Ishikawa (cell line): ENCODE measurements around the gene ZNF469.

Experiments
- CEBPB ChIP-seq: IDR thresholded peaks from 2 replicates; pipeline ENCODE4 v1.6.1; 2012
- CREB1 ChIP-seq: IDR thresholded peaks from 2 replicates; pipeline ENCODE4 v1.6.1; 2012; ENCODE audit warnings: low read depth
- EGR1 ChIP-seq: IDR thresholded peaks from 2 replicates; pipeline ENCODE4 v1.6.1; 2012
- EP300 ChIP-seq: IDR thresholded peaks from 2 replicates; pipeline ENCODE4 v1.6.1; 2012; ENCODE audit warnings: borderline replicate concordance
- FOXM1 ChIP-seq: IDR thresholded peaks from 2 replicates; pipeline ENCODE4 v1.6.1; 2012; ENCODE audit warnings: low read depth, borderline replicate concordance
- NFIC ChIP-seq: IDR thresholded peaks from 2 replicates; pipeline ENCODE4 v1.6.1; 2012
- RAD21 ChIP-seq: IDR thresholded peaks from 2 replicates; pipeline ENCODE4 v1.6.1; 2012; ENCODE audit warnings: low read depth
- TAF1 ChIP-seq: IDR thresholded peaks from 2 replicates; pipeline ENCODE4 v1.6.1; 2012; ENCODE audit warnings: low read depth, mild to moderate bottlenecking
- TCF12 ChIP-seq: IDR thresholded peaks from 2 replicates; pipeline ENCODE4 v1.6.1; 2012; ENCODE audit warnings: low read depth
- TEAD4 ChIP-seq: IDR thresholded peaks from 2 replicates; pipeline ENCODE4 v1.6.1; 2012
- YY1 ChIP-seq: IDR thresholded peaks from 2 replicates; pipeline ENCODE4 v1.6.1; 2012; ENCODE audit warnings: low read depth
- ZBTB7A ChIP-seq: IDR thresholded peaks from 2 replicates; pipeline ENCODE4 v1.6.1; 2012; ENCODE audit warnings: low read depth
- TF ChIP-seq, protein P1 (sequence below): IDR thresholded peaks from 2 replicates; pipeline ENCODE4 v1.6.1; 2012
- TF ChIP-seq, protein P2 (sequence below): IDR thresholded peaks from 2 replicates; pipeline ENCODE4 v1.6.1; 2012
- TF ChIP-seq, protein P3 (sequence below): IDR thresholded peaks from 2 replicates; pipeline ENCODE4 v1.6.1; 2012; ENCODE audit warnings: low read depth, mild to moderate bottlenecking

Gene ZNF469

DNA sequence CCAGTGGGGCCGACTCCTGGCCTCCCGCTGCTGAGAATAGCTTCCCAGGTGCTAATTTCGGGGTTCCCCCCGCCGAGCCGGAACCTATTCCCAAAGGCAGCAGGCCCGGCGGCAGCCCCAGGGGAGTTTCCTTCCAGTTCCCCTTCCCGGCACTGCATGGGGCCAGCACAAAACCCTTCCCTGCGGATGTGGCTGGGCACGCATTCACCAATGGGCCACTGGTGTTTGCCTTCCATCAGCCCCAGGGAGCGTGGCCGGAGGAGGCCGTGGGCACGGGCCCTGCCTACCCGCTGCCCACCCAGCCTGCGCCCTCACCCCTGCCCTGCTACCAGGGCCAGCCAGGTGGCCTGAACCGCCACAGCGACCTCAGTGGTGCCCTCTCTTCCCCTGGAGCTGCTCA is 45.4 kb downstream of the ZNF469 start:
- TF ChIP-seq FOXM1, result no peak
- no peak for TF ChIP-seq RAD21
- no peak for TF ChIP-seq YY1
- no peak for TF ChIP-seq ZBTB7A
- TF ChIP-seq EP300, result no peak
- no peak for TF ChIP-seq EGR1
- TF ChIP-seq, protein P1, sequence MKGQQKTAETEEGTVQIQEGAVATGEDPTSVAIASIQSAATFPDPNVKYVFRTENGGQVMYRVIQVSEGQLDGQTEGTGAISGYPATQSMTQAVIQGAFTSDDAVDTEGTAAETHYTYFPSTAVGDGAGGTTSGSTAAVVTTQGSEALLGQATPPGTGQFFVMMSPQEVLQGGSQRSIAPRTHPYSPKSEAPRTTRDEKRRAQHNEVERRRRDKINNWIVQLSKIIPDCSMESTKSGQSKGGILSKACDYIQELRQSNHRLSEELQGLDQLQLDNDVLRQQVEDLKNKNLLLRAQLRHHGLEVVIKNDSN, result no peak
- no peak for TF ChIP-seq NFIC
- TF ChIP-seq TAF1, result no peak
- TF ChIP-seq CREB1, result no peak
- no peak for TF ChIP-seq TCF12
- TF ChIP-seq, protein P2, sequence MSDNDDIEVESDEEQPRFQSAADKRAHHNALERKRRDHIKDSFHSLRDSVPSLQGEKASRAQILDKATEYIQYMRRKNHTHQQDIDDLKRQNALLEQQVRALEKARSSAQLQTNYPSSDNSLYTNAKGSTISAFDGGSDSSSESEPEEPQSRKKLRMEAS, result no peak
- TF ChIP-seq TEAD4, result no peak
- no peak for TF ChIP-seq CEBPB
- TF ChIP-seq, protein P3, sequence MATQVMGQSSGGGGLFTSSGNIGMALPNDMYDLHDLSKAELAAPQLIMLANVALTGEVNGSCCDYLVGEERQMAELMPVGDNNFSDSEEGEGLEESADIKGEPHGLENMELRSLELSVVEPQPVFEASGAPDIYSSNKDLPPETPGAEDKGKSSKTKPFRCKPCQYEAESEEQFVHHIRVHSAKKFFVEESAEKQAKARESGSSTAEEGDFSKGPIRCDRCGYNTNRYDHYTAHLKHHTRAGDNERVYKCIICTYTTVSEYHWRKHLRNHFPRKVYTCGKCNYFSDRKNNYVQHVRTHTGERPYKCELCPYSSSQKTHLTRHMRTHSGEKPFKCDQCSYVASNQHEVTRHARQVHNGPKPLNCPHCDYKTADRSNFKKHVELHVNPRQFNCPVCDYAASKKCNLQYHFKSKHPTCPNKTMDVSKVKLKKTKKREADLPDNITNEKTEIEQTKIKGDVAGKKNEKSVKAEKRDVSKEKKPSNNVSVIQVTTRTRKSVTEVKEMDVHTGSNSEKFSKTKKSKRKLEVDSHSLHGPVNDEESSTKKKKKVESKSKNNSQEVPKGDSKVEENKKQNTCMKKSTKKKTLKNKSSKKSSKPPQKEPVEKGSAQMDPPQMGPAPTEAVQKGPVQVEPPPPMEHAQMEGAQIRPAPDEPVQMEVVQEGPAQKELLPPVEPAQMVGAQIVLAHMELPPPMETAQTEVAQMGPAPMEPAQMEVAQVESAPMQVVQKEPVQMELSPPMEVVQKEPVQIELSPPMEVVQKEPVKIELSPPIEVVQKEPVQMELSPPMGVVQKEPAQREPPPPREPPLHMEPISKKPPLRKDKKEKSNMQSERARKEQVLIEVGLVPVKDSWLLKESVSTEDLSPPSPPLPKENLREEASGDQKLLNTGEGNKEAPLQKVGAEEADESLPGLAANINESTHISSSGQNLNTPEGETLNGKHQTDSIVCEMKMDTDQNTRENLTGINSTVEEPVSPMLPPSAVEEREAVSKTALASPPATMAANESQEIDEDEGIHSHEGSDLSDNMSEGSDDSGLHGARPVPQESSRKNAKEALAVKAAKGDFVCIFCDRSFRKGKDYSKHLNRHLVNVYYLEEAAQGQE, result no peak

DNA sequence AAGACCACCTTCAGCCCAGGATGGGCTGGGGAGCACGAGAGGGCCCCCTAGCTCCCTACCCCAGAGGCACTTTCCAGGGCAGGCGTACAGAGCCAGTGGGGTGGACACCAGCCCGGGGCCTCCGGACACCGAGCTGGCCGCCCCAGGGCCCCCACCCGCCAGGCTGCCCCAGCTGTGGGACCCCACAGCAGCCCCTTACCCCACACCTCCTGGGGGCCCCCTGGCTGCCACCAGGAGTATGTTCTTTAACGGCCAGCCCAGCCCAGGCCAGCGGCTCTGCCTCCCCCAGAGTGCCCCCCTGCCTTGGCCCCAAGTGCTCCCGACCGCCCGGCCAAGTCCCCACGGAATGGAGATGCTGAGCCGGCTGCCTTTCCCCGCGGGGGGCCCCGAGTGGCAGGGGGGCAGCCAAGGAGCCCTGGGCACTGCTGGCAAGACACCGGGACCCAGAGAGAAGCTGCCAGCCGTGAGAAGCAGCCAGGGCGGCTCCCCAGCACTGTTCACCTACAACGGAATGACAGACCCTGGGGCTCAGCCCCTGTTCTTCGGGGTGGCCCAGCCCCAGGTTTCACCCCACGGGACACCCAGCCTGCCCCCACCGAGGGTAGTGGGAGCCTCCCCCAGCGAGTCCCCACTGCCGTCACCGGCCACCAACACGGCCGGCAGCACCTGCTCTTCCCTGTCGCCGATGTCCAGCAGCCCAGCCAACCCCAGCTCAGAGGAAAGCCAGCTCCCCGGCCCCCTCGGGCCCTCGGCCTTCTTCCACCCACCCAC is 46.0 kb downstream of the ZNF469 start:
- TF ChIP-seq EP300 (no peak), ZBTB7A (no peak)

DNA sequence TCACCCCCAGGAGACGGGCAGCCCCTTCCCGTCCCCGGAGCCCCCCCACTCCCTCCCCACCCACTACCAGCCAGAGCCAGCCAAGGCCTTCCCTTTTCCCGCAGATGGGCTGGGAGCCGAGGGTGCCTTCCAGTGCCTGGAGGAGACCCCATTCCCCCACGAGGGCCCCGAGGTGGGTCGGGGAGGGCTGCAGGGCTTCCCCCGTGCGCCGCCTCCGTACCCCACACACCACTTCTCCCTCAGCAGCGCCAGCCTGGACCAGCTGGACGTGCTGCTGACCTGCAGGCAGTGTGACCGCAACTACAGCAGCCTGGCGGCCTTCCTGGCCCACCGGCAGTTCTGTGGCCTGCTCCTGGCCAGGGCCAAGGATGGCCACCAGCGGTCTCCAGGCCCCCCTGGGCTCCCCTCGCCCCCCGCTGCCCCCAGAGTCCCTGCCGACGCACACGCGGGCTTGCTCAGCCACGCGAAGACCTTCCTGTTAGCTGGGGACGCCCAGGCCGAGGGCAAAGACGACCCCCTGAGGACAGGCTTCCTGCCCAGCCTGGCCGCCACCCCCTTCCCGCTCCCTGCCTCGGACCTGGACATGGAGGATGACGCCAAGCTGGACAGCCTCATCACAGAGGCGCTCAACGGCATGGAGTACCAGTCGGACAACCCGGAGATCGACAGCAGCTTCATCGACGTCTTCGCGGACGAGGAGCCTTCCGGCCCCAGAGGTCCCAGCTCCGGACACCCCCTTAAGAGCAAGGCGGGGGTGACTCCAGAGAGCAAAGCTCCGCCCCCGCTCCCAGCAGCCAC is 46.8 kb downstream of the ZNF469 start:
- TF ChIP-seq, protein P3, result no peak
- TF ChIP-seq ZBTB7A (no peak), EP300 (no peak), EGR1 (no peak), TCF12 (no peak), CREB1 (no peak), CEBPB (no peak), NFIC (no peak)
- TF ChIP-seq, protein P2, result no peak

DNA sequence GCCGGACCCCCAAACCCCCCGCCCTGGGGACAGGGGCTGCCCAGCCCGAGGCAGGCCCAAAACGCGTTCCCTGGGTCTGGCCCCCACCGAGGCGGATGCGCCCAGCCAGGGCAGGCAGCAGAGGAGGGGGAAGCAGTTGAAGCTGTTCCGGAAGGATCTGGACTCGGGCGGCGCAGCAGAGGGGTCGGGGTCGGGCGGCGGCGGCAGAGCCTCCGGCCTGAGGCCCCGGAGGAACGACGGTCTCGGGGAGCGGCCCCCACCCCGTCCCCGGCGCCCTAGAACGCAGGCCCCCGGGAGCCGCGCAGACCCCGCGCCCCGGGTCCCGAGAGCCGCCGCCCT is 47.4 kb downstream of the ZNF469 start:
- TF ChIP-seq, protein P3, result no peak
- TF ChIP-seq TCF12, result no peak
- TF ChIP-seq, protein P2, result no peak
- TF ChIP-seq, protein P1, result no peak
- TF ChIP-seq ZBTB7A, result peak; percentile 4; the same call in 1 of the 2 replicates
- TF ChIP-seq CREB1, result no peak
